Caco-2 (cell line): ENCODE results near the gene ZAR1L. TPM values are rescaled to one million over a fixed set of nuclear protein-coding genes. Genes with fewer than 3 reads are reported as not detected.
A peak's percentile ranks its signal among the peaks of the same experiment; 100 is the strongest.

Experiments
- BruUV-seq: library from RNA; stranded (reverse); fragments of 400-500 nt; replicated peaks from 2 replicates; lab custom pipeline; 2021; lab: Mats Ljungman, UMichigan
- CTCF ChIA-PET: fragments of 300-600 bp; sonication (Branson Sonifier 250); formaldehyde crosslinking; loops from one replicate; lab custom pipeline; 2022; ENCODE audit warnings: antibody characterized with exemption; lab: Charles Lee
- POLR2A ChIA-PET: fragments of 300-600 bp; sonication (Branson Sonifier 250); formaldehyde crosslinking; loops from one replicate; lab custom pipeline; 2022; ENCODE audit warnings: antibody characterized with exemption; lab: Charles Lee
- DNase-seq, 2 experiments: peaks; one replicate each; pipeline versions ENCODE4 v3.0.0 to v3.0.0-alpha.2; 2020 to 2022
- H3K27me3 ChIP-seq: replicated peaks from 2 replicates; pipeline ENCODE4 v1.6.0; 2011; ENCODE audit warnings: low read length; ENCODE audit not compliant: control insufficient read depth, insufficient read depth
- H3K36me3 ChIP-seq: 2 replicates; pipeline ENCODE4 v1.5.1; 2011; ENCODE audit warnings: low read length; ENCODE audit not compliant: control insufficient read depth, insufficient read depth
- H3K4me1 ChIP-seq: fragments of 250-450 bp; sonication (Bioruptor Pico); 2 replicates; pipeline ENCODE4 v1.5.1; 2020; ENCODE audit warnings: mild to moderate bottlenecking
- H3K4me3 ChIP-seq: 2 replicates; pipeline ENCODE4 v1.5.1; 2011; ENCODE audit warnings: low read depth, mild to moderate bottlenecking, control low read depth, low read length
- H3K9me3 ChIP-seq: fragments of 250-450 bp; sonication (Bioruptor Pico); 2 replicates; pipeline ENCODE4 v1.5.1; 2020; ENCODE audit warnings: mild to moderate bottlenecking, moderate library complexity
- H3K27ac Mint-ChIP-seq: one replicate; pipeline ENCODE4 v1.8.0; 2022; ENCODE audit warnings: mixed read lengths; ENCODE audit not compliant: unreplicated experiment
- H3K27me3 Mint-ChIP-seq: one replicate; pipeline ENCODE4 v1.8.0; 2022; ENCODE audit warnings: mixed read lengths; ENCODE audit not compliant: insufficient read depth, unreplicated experiment
- H3K36me3 Mint-ChIP-seq: one replicate; pipeline ENCODE4 v1.8.0; 2022; ENCODE audit warnings: mild to moderate bottlenecking, mixed read lengths; ENCODE audit not compliant: insufficient read depth, unreplicated experiment
- H3K4me1 Mint-ChIP-seq: one replicate; pipeline ENCODE4 v1.8.0; 2022; ENCODE audit warnings: low read depth, mixed read lengths; ENCODE audit not compliant: unreplicated experiment
- H3K4me3 Mint-ChIP-seq: one replicate; pipeline ENCODE4 v1.8.0; 2022; ENCODE audit warnings: mild to moderate bottlenecking, moderate library complexity, mixed read lengths; ENCODE audit not compliant: unreplicated experiment
- H3K9me3 Mint-ChIP-seq: one replicate; pipeline ENCODE4 v1.8.0; 2022; ENCODE audit warnings: mixed read lengths; ENCODE audit not compliant: unreplicated experiment
- intact Hi-C: fragments of 100-400 bp; cut with micrococcal nuclease; formaldehyde crosslinking; loops from one replicate; pipeline ENCODE4 v1.10.0; 2022; ENCODE audit not compliant: unreplicated experiment
- total RNA-seq: library from RNA; stranded (reverse); gene quantifications from 2 replicates; pipeline ENCODE4 v1.2.3, GENCODE V29; 2022
- TF ChIP-seq, protein P1 (sequence below), 2 experiments: fragments of 200-600 bp in 1 of 2; IDR thresholded peaks; 1 replicate in 1 of 2; 2 replicates in 1 of 2; pipeline versions ENCODE4 v1.5.1 to v1.8.0; 2011 to 2022; ENCODE audit warnings: antibody characterized with exemption in 1 of 2, control low read depth in 1 of 2, inconsistent platforms in 1 of 2, low read depth in 1 of 2, low read length in 1 of 2, mild to moderate bottlenecking in 1 of 2, moderate library complexity in 1 of 2; ENCODE audit not compliant: insufficient read depth in 1 of 2, severe bottlenecking in 1 of 2, unreplicated experiment in 1 of 2

The ZAR1L gene
- total RNA-seq, 1 experiment from 2014 or later, result not detected

DNA sequence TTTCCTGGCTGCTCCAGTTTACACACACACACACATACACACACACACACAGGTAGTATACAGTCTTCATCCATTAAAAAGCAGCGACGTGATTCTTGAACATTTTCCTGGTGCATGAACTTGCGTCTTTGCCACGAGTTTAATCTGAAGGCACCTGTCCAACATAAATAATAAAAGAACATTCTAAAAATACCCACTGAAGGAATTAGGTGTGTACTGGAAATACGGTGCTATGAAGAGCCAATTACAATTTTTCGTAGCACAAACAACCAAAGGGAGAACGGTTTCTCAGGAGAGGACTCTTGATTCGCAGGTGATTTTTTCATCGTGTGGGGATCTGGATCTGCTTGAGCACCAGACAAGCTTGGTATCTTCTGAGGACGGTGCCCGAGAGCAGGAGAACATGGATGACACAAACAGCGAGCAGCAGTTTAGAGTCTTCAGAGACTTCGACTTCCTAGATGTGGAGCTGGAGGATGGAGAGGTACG, 61.2 kb downstream of the ZAR1L start:
- Mint-ChIP-seq H3K9me3 (no peaks in the 10 kb centered on the region), H3K36me3 (peaks cover 79% of the 10 kb centered on the region), H3K4me1 (peaks cover 32% of the 10 kb centered on the region), H3K27me3 (no peaks in the 10 kb centered on the region), H3K27ac (peak overlapping the region; percentile 71), H3K4me3 (no peak overlapping the region)
- CTCF ChIA-PET, result no interaction called here
- intact Hi-C loops, result no loop called here
- Histone ChIP-seq H3K4me1 (peaks cover 57% of the 10 kb centered on the region), H3K9me3 (no peaks in the 10 kb centered on the region), H3K4me3 (no peak overlapping the region), H3K27me3 (no peaks in the 10 kb centered on the region), H3K36me3 (no peaks in the 10 kb centered on the region)
- no TSS peak for BruUV-seq
- TF ChIP-seq, protein P1, sequence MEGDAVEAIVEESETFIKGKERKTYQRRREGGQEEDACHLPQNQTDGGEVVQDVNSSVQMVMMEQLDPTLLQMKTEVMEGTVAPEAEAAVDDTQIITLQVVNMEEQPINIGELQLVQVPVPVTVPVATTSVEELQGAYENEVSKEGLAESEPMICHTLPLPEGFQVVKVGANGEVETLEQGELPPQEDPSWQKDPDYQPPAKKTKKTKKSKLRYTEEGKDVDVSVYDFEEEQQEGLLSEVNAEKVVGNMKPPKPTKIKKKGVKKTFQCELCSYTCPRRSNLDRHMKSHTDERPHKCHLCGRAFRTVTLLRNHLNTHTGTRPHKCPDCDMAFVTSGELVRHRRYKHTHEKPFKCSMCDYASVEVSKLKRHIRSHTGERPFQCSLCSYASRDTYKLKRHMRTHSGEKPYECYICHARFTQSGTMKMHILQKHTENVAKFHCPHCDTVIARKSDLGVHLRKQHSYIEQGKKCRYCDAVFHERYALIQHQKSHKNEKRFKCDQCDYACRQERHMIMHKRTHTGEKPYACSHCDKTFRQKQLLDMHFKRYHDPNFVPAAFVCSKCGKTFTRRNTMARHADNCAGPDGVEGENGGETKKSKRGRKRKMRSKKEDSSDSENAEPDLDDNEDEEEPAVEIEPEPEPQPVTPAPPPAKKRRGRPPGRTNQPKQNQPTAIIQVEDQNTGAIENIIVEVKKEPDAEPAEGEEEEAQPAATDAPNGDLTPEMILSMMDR (IDR thresholded peaks at IDR 0.05; ENCODE audit: insufficient read depth in 1 of 2, low read depth in 1 of 2, low read length in 1 of 2, severe bottlenecking in 1 of 2, unreplicated experiment in 1 of 2), result no peak
- POLR2A ChIA-PET, result interaction anchor here (2.5 kb wide), 1 partner anchor 61 kb away, joined by 34 read pairs; the partner anchor contains the start of genes BRCA2 and ZAR1L
- DNase-seq, result no peak

Other genes starting within 250 kb of the ZAR1L start
- gene BRCA2, start 145 bp upstream of the ZAR1L start, total RNA-seq, result 29.8 and 32.5 TPM in 2 replicates
- gene N4BP2L1, start 112.8 kb upstream of the ZAR1L start, total RNA-seq, result 7.9 and 9.3 TPM in 2 replicates
- gene N4BP2L2, start 223.4 kb upstream of the ZAR1L start, total RNA-seq, result 128 and 131 TPM in 2 replicates